Activated naive CD4-positive, alpha-beta T cell treated with anti-CD3 and anti-CD28 coated beads, Interleukin-2, amount 50 U/mL, for 72 hours (primary cell): ENCODE measurements around the gene SFXN5. TPM values are rescaled to one million over a fixed set of nuclear protein-coding genes. Genes with fewer than 3 reads are reported as not detected.
A peak's percentile ranks its signal among the peaks of the same experiment; 100 is the strongest.

Source experiments
- ATAC-seq, 2 donors: fragments of 150-1000 bp; cut with Tn5 transposase; 2 replicates each; pipeline ENCODE4 v1.10.0; 2021; ENCODE audit warnings: mild to moderate bottlenecking in 2 of 2, moderate library complexity in 2 of 2
- DNase-seq, 2 donors: peaks; one replicate each; pipeline ENCODE4 v3.0.0; 2021 to 2022; ENCODE audit warnings: low spot score in 2 of 2
- H3K27ac Mint-ChIP-seq, 2 donors: one replicate each; pipeline ENCODE4 v1.8.0; 2022; ENCODE audit warnings: mild to moderate bottlenecking in 2 of 2, mixed read lengths in 2 of 2
- H3K36me3 Mint-ChIP-seq, 2 donors: one replicate each; pipeline ENCODE4 v1.8.0; 2022; ENCODE audit warnings: mixed read lengths in 2 of 2
- H3K9me3 Mint-ChIP-seq, 2 donors: one replicate each; pipeline ENCODE4 v1.8.0; 2022; ENCODE audit warnings: mixed read lengths in 2 of 2
- total RNA-seq, 2 donors: library from RNA; stranded (reverse); gene quantifications; one replicate each; pipeline ENCODE4 v1.2.3, GENCODE V29; 2022

The SFXN5 gene
- total RNA-seq, 2 donors from 2014 or later, result 5.2 to 16.0 TPM

GRCh38 chr2:72965770-72966450 is 105.6 kb downstream of the SFXN5 start:
- DNase-seq, result no peak
- ATAC-seq, result no peak
- Mint-ChIP-seq H3K36me3 (no peaks in the 10 kb centered on the region), H3K9me3 (no peaks in the 10 kb centered on the region), H3K27ac (no peak overlapping the region)

- DNase-seq, result no peak
- no peak overlapping the region for H3K27ac Mint-ChIP-seq
- H3K36me3 Mint-ChIP-seq, result no peaks in the 10 kb centered on the region
- no peaks in the 10 kb centered on the region for H3K9me3 Mint-ChIP-seq
- ATAC-seq, result no peak
Observed at GRCh38 chr2:72965016-72965415, 106.5 kb downstream of the SFXN5 start.

GRCh38 chr2:72964146-72964525 is 107.4 kb downstream of the SFXN5 start:
- ATAC-seq (no peak), DNase-seq (no peak)
- peak overlapping the region in 1 of 2 donors; percentile 68 for H3K27ac Mint-ChIP-seq
- no peaks in the 10 kb centered on the region for H3K9me3 Mint-ChIP-seq
- H3K36me3 Mint-ChIP-seq, result no peaks in the 10 kb centered on the region

GRCh38 chr2:72963423-72964145 is 107.9 kb downstream of the SFXN5 start:
- no peaks in the 10 kb centered on the region for H3K36me3 Mint-ChIP-seq
- H3K27ac Mint-ChIP-seq, result no peak overlapping the region
- no peaks in the 10 kb centered on the region for H3K9me3 Mint-ChIP-seq
- ATAC-seq, result no peak
- DNase-seq, result no peak

GRCh38 chr2:72962911-72963310 is 108.6 kb downstream of the SFXN5 start:
- no peaks in the 10 kb centered on the region for H3K36me3 Mint-ChIP-seq
- H3K27ac Mint-ChIP-seq, result peak overlapping the region in 1 of 2 donors; percentile 29
- no peaks in the 10 kb centered on the region for H3K9me3 Mint-ChIP-seq
- DNase-seq, result no peak
- ATAC-seq, result no peak

- ATAC-seq, result no peak
- H3K9me3 Mint-ChIP-seq, result no peaks in the 10 kb centered on the region
- H3K27ac Mint-ChIP-seq, result no peak overlapping the region
Observed at GRCh38 chr2:72961853-72962468, 109.6 kb downstream of the SFXN5 start.

GRCh38 chr2:72961036-72961720 is 110.3 kb downstream of the SFXN5 start:
- Mint-ChIP-seq H3K9me3 (no peaks in the 10 kb centered on the region), H3K36me3 (no peaks in the 10 kb centered on the region), H3K27ac (no peak overlapping the region)
- no peak for DNase-seq
- no peak for ATAC-seq

More at GRCh38 chr2:72961853-72962468, 109.6 kb downstream of the SFXN5 start:
- DNase-seq, result no peak
- no peaks in the 10 kb centered on the region for H3K36me3 Mint-ChIP-seq

GRCh38 chr2:72959995-72960981 is 111.2 kb downstream of the SFXN5 start:
- DNase-seq, result no peak
- no peak for ATAC-seq
- Mint-ChIP-seq H3K9me3 (no peaks in the 10 kb centered on the region), H3K27ac (peak overlapping the region; percentile 36 to 62), H3K36me3 (no peaks in the 10 kb centered on the region)

GRCh38 chr2:72959554-72959953 is 112.0 kb downstream of the SFXN5 start:
- Mint-ChIP-seq H3K27ac (peak overlapping the region; percentile 29 to 62), H3K9me3 (no peaks in the 10 kb centered on the region), H3K36me3 (no peaks in the 10 kb centered on the region)
- DNase-seq (no peak), ATAC-seq (no peak)

GRCh38 chr2:72958542-72959385 is 112.7 kb downstream of the SFXN5 start:
- DNase-seq, result no peak
- ATAC-seq, result no peak
- Mint-ChIP-seq H3K9me3 (no peaks in the 10 kb centered on the region), H3K27ac (peak overlapping the region in 1 of 2 donors; percentile 29), H3K36me3 (no peaks in the 10 kb centered on the region)

- peaks cover 0 to 4% of the 10 kb centered on the region in 2 donors for H3K9me3 Mint-ChIP-seq
- ATAC-seq, result no peak
- H3K27ac Mint-ChIP-seq, result no peak overlapping the region
- no peaks in the 10 kb centered on the region for H3K36me3 Mint-ChIP-seq
- no peak for DNase-seq
Observed at GRCh38 chr2:72956936-72957335, 114.6 kb downstream of the SFXN5 start.

- Mint-ChIP-seq H3K9me3 (peaks cover 0 to 4% of the 10 kb centered on the region in 2 donors), H3K36me3 (no peaks in the 10 kb centered on the region), H3K27ac (no peak overlapping the region)
- DNase-seq (no peak), ATAC-seq (no peak)
Observed at GRCh38 chr2:72956050-72956395, 115.5 kb downstream of the SFXN5 start.

GRCh38 chr2:72955228-72956049 is 116.1 kb downstream of the SFXN5 start:
- Mint-ChIP-seq H3K36me3 (no peaks in the 10 kb centered on the region), H3K27ac (no peak overlapping the region), H3K9me3 (peaks cover 0 to 4% of the 10 kb centered on the region in 2 donors)
- DNase-seq (no peak), ATAC-seq (no peak)

GRCh38 chr2:72954376-72955227 is 116.9 kb downstream of the SFXN5 start:
- Mint-ChIP-seq H3K36me3 (no peaks in the 10 kb centered on the region), H3K9me3 (peaks cover 0 to 4% of the 10 kb centered on the region in 2 donors), H3K27ac (peak overlapping the region; percentile 14 to 44)
- no peak for ATAC-seq
- no peak for DNase-seq
